ENCODE measurements around the gene FHIT. TPM values are rescaled to one million over a fixed set of nuclear protein-coding genes. Genes with fewer than 3 reads are reported as not detected.

The FHIT gene
- total and polyA plus RNA-seq, 7 donors, result 2.4 to 10.2 (median 6.1) TPM

DNA sequence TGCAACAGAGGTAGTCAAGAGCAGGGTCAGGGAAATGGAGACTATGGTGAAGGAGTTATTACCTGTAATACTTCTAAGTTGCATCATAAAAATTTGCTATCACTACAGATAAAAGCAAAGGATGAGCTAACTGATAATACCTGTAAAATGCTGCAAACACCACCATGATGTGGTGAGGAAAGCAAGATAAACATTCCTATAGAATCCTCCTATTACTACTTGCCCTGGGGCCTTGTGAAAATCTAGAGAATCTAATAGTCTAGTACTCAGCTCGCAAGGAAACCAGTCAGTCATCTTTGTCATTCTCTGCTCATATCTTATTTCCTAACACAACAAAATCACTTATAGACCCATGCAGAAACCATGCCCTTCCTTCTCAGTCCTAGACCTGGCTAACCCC lies 899.8 kb downstream of the FHIT start:
- TF ChIP-seq EP300 (IDR thresholded peaks at IDR 0.05) (no peak), POLR2AphosphoS5 (IDR thresholded peaks at IDR 0.05) (no peak), POLR2A (IDR thresholded peaks at IDR 0.05) (no peak), CTCF (IDR thresholded peaks at IDR 0.05) (no peak)
- H3K27me3 ChIP-seq, result no peaks in the 10 kb centered on the region
- H3K9me3 ChIP-seq, result no peaks in the 10 kb centered on the region
- DNase-seq, result no peak
- no peaks in the 10 kb centered on the region for H3K36me3 ChIP-seq
- intact Hi-C loops (cut with DNase I), result no loop called here
- WGBS, 2 donors, result 91 to 92% methylated on average over 1 of the region's 1 CpG
- H3K4me1 ChIP-seq, result no peaks in the 10 kb centered on the region
- no peak overlapping the region for H3K27ac ChIP-seq
- no peak overlapping the region for H3K4me3 ChIP-seq

GRCh38 chr3:60344340-60344739 lies 906.9 kb downstream of the FHIT start:
- Histone ChIP-seq H3K27ac (no peak overlapping the region), H3K4me1 (no peaks in the 10 kb centered on the region), H3K4me3 (no peak overlapping the region), H3K27me3 (no peaks in the 10 kb centered on the region), H3K9me3 (no peaks in the 10 kb centered on the region), H3K36me3 (no peaks in the 10 kb centered on the region)
- no peak for TF ChIP-seq POLR2A (IDR thresholded peaks at IDR 0.05)
- TF ChIP-seq CTCF (IDR thresholded peaks at IDR 0.05), result no peak
- TF ChIP-seq EP300 (IDR thresholded peaks at IDR 0.05), result no peak
- intact Hi-C loops (cut with DNase I), result no loop called here
- no peak for DNase-seq
- 83% methylated on average over 3 of the region's 3 CpGs for WGBS, 2 donors

- WGBS, 2 donors, result 95 to 97% methylated on average over 2 of the region's 2 CpGs
- H3K4me3 ChIP-seq, result no peak overlapping the region
- H3K27me3 ChIP-seq, result no peaks in the 10 kb centered on the region
- H3K4me1 ChIP-seq, result no peaks in the 10 kb centered on the region
- H3K27ac ChIP-seq, result no peak overlapping the region
- H3K36me3 ChIP-seq, result no peaks in the 10 kb centered on the region
- TF ChIP-seq POLR2AphosphoS5 (IDR thresholded peaks at IDR 0.05) (no peak), POLR2A (IDR thresholded peaks at IDR 0.05) (no peak), CTCF (IDR thresholded peaks at IDR 0.05) (no peak), EP300 (IDR thresholded peaks at IDR 0.05) (no peak)
- H3K9me3 ChIP-seq, result no peaks in the 10 kb centered on the region
- DNase-seq, result no peak
- intact Hi-C loops (cut with DNase I), result no loop called here
Measured at GRCh38 chr3:60343831-60344230, 907.4 kb downstream of the FHIT start.

DNA sequence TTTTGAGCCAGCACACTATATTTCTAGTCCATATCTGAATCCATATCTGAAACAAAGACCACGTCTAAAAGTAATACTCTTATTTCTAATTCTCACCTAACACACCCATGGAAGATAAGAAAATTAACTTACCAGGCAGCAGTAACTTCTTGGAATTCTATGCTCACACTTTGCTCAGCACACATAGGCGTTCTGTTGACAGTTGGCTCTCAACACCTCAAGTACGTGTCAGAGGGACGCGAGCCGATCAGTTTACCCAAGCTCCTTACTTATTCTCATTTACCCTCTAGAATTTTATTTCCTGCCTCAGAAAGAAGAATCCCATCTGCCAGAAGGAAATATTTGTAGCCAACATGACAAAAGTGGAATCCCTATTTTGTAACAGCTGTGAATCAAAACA lies 911.9 kb downstream of the FHIT start:
- Histone ChIP-seq H3K9me3 (no peaks in the 10 kb centered on the region), H3K27me3 (no peaks in the 10 kb centered on the region), H3K36me3 (no peaks in the 10 kb centered on the region), H3K4me3 (no peak overlapping the region), H3K4me1 (no peaks in the 10 kb centered on the region), H3K27ac (no peak overlapping the region)
- TF ChIP-seq POLR2AphosphoS5 (IDR thresholded peaks at IDR 0.05) (no peak), EP300 (IDR thresholded peaks at IDR 0.05) (no peak), CTCF (IDR thresholded peaks at IDR 0.05) (no peak), POLR2A (IDR thresholded peaks at IDR 0.05) (no peak)
- intact Hi-C loops (cut with DNase I), result no loop called here
- no peak for DNase-seq
- 80 to 91% methylated on average over 6 of the region's 6 CpGs for WGBS, 2 donors

DNA sequence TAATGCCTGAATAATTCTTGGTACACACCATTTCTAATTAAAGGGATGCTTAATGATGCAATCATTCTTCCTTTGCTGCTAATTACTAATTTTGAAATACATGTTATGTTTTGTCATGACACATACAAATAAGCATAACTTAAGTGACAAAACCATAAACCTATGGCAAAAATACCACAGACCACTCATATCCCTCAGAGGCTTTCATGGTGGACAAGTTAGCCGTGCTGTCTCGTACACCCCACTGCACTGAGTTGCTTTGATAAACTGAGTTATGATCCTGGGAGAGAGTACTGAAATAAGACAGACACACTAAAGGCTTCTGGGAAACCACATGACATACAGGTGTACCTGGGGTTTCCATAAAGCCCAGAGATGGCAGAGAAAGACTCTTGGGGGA lies 913.8 kb downstream of the FHIT start:
- Histone ChIP-seq H3K36me3 (no peaks in the 10 kb centered on the region), H3K4me3 (no peak overlapping the region), H3K4me1 (no peaks in the 10 kb centered on the region), H3K27me3 (no peaks in the 10 kb centered on the region), H3K27ac (no peak overlapping the region), H3K9me3 (no peaks in the 10 kb centered on the region)
- TF ChIP-seq CTCF (IDR thresholded peaks at IDR 0.05) (no peak), EP300 (IDR thresholded peaks at IDR 0.05) (no peak), POLR2A (IDR thresholded peaks at IDR 0.05) (no peak), POLR2AphosphoS5 (IDR thresholded peaks at IDR 0.05) (no peak)
- WGBS, 2 donors, result 87 to 94% methylated on average over 2 of the region's 2 CpGs
- DNase-seq, result no peak
- intact Hi-C loops (cut with DNase I), result no loop called here
